ENCODE data around the gene ASGR2. TPM values are rescaled to one million over a fixed set of nuclear protein-coding genes. Genes with fewer than 3 reads are reported as not detected.

Gene ASGR2
- total RNA-seq, 1 donor from 2014 or later, result not detected

GRCh38 chr17:7078711-7079110 lies 35.9 kb downstream of the ASGR2 start:
- Histone ChIP-seq H3K36me3 (ENCODE audit: control insufficient read depth, insufficient read depth, low read length) (no peaks in the 10 kb centered on the region), H3K27me3 (ENCODE audit: control insufficient read depth, insufficient read depth, low read length) (no peaks in the 10 kb centered on the region), H3K4me3 (ENCODE audit: low read depth, low read length) (no peak overlapping the region)
- FAIRE-seq (no peak), DNase-seq (ENCODE audit: low read depth) (no peak)
- TF ChIP-seq CTCF (IDR thresholded peaks at IDR 0.05; ENCODE audit: insufficient read depth, low read length, severe bottlenecking), result no peak

GRCh38 chr17:7077911-7078546 lies 36.6 kb downstream of the ASGR2 start:
- Histone ChIP-seq H3K36me3 (ENCODE audit: control insufficient read depth, insufficient read depth, low read length) (no peaks in the 10 kb centered on the region), H3K27me3 (ENCODE audit: control insufficient read depth, insufficient read depth, low read length) (no peaks in the 10 kb centered on the region), H3K4me3 (ENCODE audit: low read depth, low read length) (no peak overlapping the region)
- no peak for TF ChIP-seq CTCF (IDR thresholded peaks at IDR 0.05; ENCODE audit: insufficient read depth, low read length, severe bottlenecking)
- FAIRE-seq (no peak), DNase-seq (ENCODE audit: low read depth) (no peak)

GRCh38 chr17:7074931-7075330 lies 39.7 kb downstream of the ASGR2 start:
- no peak overlapping the region for H3K4me3 ChIP-seq (ENCODE audit: low read depth, low read length)
- no peaks in the 10 kb centered on the region for H3K27me3 ChIP-seq (ENCODE audit: control insufficient read depth, insufficient read depth, low read length)
- no peak for FAIRE-seq
- TF ChIP-seq CTCF (IDR thresholded peaks at IDR 0.05; ENCODE audit: insufficient read depth, low read length, severe bottlenecking), result no peak
- DNase-seq (ENCODE audit: low read depth), result no peak
- H3K36me3 ChIP-seq (ENCODE audit: control insufficient read depth, insufficient read depth, low read length), result no peaks in the 10 kb centered on the region

- no peak overlapping the region for H3K4me3 ChIP-seq (ENCODE audit: low read depth, low read length)
- TF ChIP-seq CTCF (IDR thresholded peaks at IDR 0.05; ENCODE audit: insufficient read depth, low read length, severe bottlenecking), result no peak
- no peaks in the 10 kb centered on the region for H3K27me3 ChIP-seq (ENCODE audit: control insufficient read depth, insufficient read depth, low read length)
- FAIRE-seq (peak; percentile 47), DNase-seq (ENCODE audit: low read depth) (no peak)
- no peaks in the 10 kb centered on the region for H3K36me3 ChIP-seq (ENCODE audit: control insufficient read depth, insufficient read depth, low read length)
Measured at GRCh38 chr17:7072406-7072805, 42.2 kb downstream of the ASGR2 start.

- Histone ChIP-seq H3K27me3 (ENCODE audit: control insufficient read depth, insufficient read depth, low read length) (no peaks in the 10 kb centered on the region), H3K4me3 (ENCODE audit: low read depth, low read length) (no peak overlapping the region), H3K36me3 (ENCODE audit: control insufficient read depth, insufficient read depth, low read length) (no peaks in the 10 kb centered on the region)
- TF ChIP-seq CTCF (IDR thresholded peaks at IDR 0.05; ENCODE audit: insufficient read depth, low read length, severe bottlenecking), result no peak
- FAIRE-seq, result no peak
- no peak for DNase-seq (ENCODE audit: low read depth)
Measured at GRCh38 chr17:7070712-7071111, 43.9 kb downstream of the ASGR2 start.

GRCh38 chr17:7068268-7068667 lies 46.4 kb downstream of the ASGR2 start:
- Histone ChIP-seq H3K4me3 (ENCODE audit: low read depth, low read length) (no peak overlapping the region), H3K27me3 (ENCODE audit: control insufficient read depth, insufficient read depth, low read length) (no peaks in the 10 kb centered on the region), H3K36me3 (ENCODE audit: control insufficient read depth, insufficient read depth, low read length) (no peaks in the 10 kb centered on the region)
- DNase-seq (ENCODE audit: low read depth) (no peak), FAIRE-seq (no peak)
- no peak for TF ChIP-seq CTCF (IDR thresholded peaks at IDR 0.05; ENCODE audit: insufficient read depth, low read length, severe bottlenecking)

Measured in bronchial epithelial cell (primary cell).